HFF-Myc (cell line): ENCODE results near the gene APCDD1L.

ENCODE experiments used
- DNase-seq: peaks from one replicate; pipeline ENCODE4 v3.0.0-alpha.2; 2011; ENCODE audit warnings: low read depth; ENCODE audit errors: extremely low read depth
- H3K4me3 ChIP-seq: replicated peaks from 2 replicates; pipeline ENCODE4 v1.5.1; 2011; ENCODE audit warnings: low read depth, mild to moderate bottlenecking, control low read depth, low read length
- CTCF ChIP-seq: IDR thresholded peaks from 2 replicates; pipeline ENCODE4 v1.5.1; 2012; ENCODE audit warnings: mild to moderate bottlenecking, low read depth, low read length, control low read depth; ENCODE audit errors: missing control alignments

The APCDD1L gene

GRCh38 chr20:58466729-58467571 lies 48.2 kb downstream of the APCDD1L start:
- TF ChIP-seq CTCF = no peak
- no peak for DNase-seq
- H3K4me3 ChIP-seq = no peak overlapping the region

GRCh38 chr20:58466095-58466708 lies 49.0 kb downstream of the APCDD1L start:
- TF ChIP-seq CTCF = no peak
- DNase-seq = no peak
- H3K4me3 ChIP-seq = no peak overlapping the region

- DNase-seq = no peak
- TF ChIP-seq CTCF = no peak
- no peak overlapping the region for H3K4me3 ChIP-seq
These were observed 50.4 kb downstream of the APCDD1L start for GRCh38 chr20:58464838-58465237.

GRCh38 chr20:58463256-58463655 lies 51.9 kb downstream of the APCDD1L start:
- TF ChIP-seq CTCF = no peak
- DNase-seq = peak; percentile 24

GRCh38 chr20:58461899-58462298 lies 53.3 kb downstream of the APCDD1L start:
- no peak for TF ChIP-seq CTCF
- DNase-seq = no peak

More at GRCh38 chr20:58463256-58463655, 51.9 kb downstream of the APCDD1L start:
- H3K4me3 ChIP-seq = no peak overlapping the region

GRCh38 chr20:58461104-58461503 lies 54.1 kb downstream of the APCDD1L start:
- H3K4me3 ChIP-seq = no peak overlapping the region
- TF ChIP-seq CTCF = no peak
- DNase-seq = no peak

More at GRCh38 chr20:58461899-58462298, 53.3 kb downstream of the APCDD1L start:
- no peak overlapping the region for H3K4me3 ChIP-seq
